ENCODE results near the gene CASP4. TPM values are rescaled to one million over a fixed set of nuclear protein-coding genes. Genes with fewer than 3 reads are reported as not detected.

CASP4 gene
- total and polyA plus RNA-seq, 4 donors: 15.5 to 39.0 (median 22.7) TPM

- no peak overlapping the region for H3K27ac ChIP-seq (ENCODE audit: low read depth in 1 of 2, low read length in 2 of 2)
- no peak for TF ChIP-seq HNF4A (conservative IDR thresholded peaks at IDR 0.05)
- no peaks in the 10 kb centered on the region for H3K27me3 ChIP-seq (ENCODE audit: control insufficient read depth in 4 of 4, insufficient read depth in 4 of 4, low read length in 3 of 4)
- H3K9ac ChIP-seq (ENCODE audit: low read depth in 1 of 2, low read length in 2 of 2): no peak overlapping the region
- no peaks in the 10 kb centered on the region for H3K36me3 ChIP-seq (ENCODE audit: control insufficient read depth in 4 of 4, insufficient read depth in 3 of 4, low read depth in 1 of 4, low read length in 3 of 4)
- WGBS: 75% methylated on average over 1 of the region's 1 CpG
- H3K4me1 ChIP-seq (ENCODE audit: control insufficient read depth in 4 of 4, insufficient read depth in 4 of 4, low read length in 3 of 4): peaks cover 0 to 1% (median 0%) of the 10 kb centered on the region in 4 donors
- H3K4me3 ChIP-seq (ENCODE audit: low read depth in 1 of 3, low read length in 3 of 3): no peak overlapping the region
- DNase-seq (ENCODE audit: low spot score): no peak
- no peaks in the 10 kb centered on the region for H3K9me3 ChIP-seq (ENCODE audit: control insufficient read depth in 4 of 4, low read length in 3 of 4)
Observed at GRCh38 chr11:104999721-105000120, 31.3 kb upstream of the CASP4 start.

GRCh38 chr11:104997288-104997687 lies 28.9 kb upstream of the CASP4 start:
- Histone ChIP-seq H3K27ac (ENCODE audit: low read depth in 1 of 2, low read length in 2 of 2) (no peak overlapping the region), H3K27me3 (ENCODE audit: control insufficient read depth in 4 of 4, insufficient read depth in 4 of 4, low read length in 3 of 4) (peaks cover 0 to 4% (median 0%) of the 10 kb centered on the region in 4 donors), H3K4me3 (ENCODE audit: low read depth in 1 of 3, low read length in 3 of 3) (no peak overlapping the region), H3K36me3 (ENCODE audit: control insufficient read depth in 4 of 4, insufficient read depth in 3 of 4, low read depth in 1 of 4, low read length in 3 of 4) (no peaks in the 10 kb centered on the region), H3K4me1 (ENCODE audit: control insufficient read depth in 4 of 4, insufficient read depth in 4 of 4, low read length in 3 of 4) (peaks cover 0 to 1% (median 0%) of the 10 kb centered on the region in 4 donors), H3K9me3 (ENCODE audit: control insufficient read depth in 4 of 4, low read length in 3 of 4) (no peaks in the 10 kb centered on the region), H3K9ac (ENCODE audit: low read depth in 1 of 2, low read length in 2 of 2) (no peak overlapping the region)
- 78% methylated on average over 6 of the region's 6 CpGs for WGBS
- TF ChIP-seq RXRA (IDR thresholded peaks at IDR 0.05) (no peak), RAD21 (IDR thresholded peaks at IDR 0.05) (peak in 1 of 2 donors; percentile 33)
- DNase-seq (ENCODE audit: low spot score): no peak

GRCh38 chr11:104995001-104995408 lies 26.6 kb upstream of the CASP4 start:
- no peak for DNase-seq (ENCODE audit: low spot score)
- Histone ChIP-seq H3K27ac (ENCODE audit: low read depth in 1 of 2, low read length in 2 of 2) (no peak overlapping the region), H3K9ac (ENCODE audit: low read depth in 1 of 2, low read length in 2 of 2) (no peak overlapping the region), H3K4me1 (ENCODE audit: control insufficient read depth in 4 of 4, insufficient read depth in 4 of 4, low read length in 3 of 4) (peaks cover 0 to 1% (median 0%) of the 10 kb centered on the region in 4 donors), H3K4me3 (ENCODE audit: low read depth in 1 of 3, low read length in 3 of 3) (no peak overlapping the region), H3K27me3 (ENCODE audit: control insufficient read depth in 4 of 4, insufficient read depth in 4 of 4, low read length in 3 of 4) (peaks cover 0 to 4% (median 0%) of the 10 kb centered on the region in 4 donors), H3K9me3 (ENCODE audit: control insufficient read depth in 4 of 4, low read length in 3 of 4) (no peaks in the 10 kb centered on the region), H3K36me3 (ENCODE audit: control insufficient read depth in 4 of 4, insufficient read depth in 3 of 4, low read depth in 1 of 4, low read length in 3 of 4) (no peaks in the 10 kb centered on the region)
- TF ChIP-seq EGR1 (IDR thresholded peaks at IDR 0.05; ENCODE audit: low read depth in 2 of 2): no peak
- no peak for TF ChIP-seq YY1 (IDR thresholded peaks at IDR 0.05)
- no peak for TF ChIP-seq RXRA (IDR thresholded peaks at IDR 0.05)
- TF ChIP-seq TAF1 (conservative IDR thresholded peaks at IDR 0.05): no peak
- TF ChIP-seq JUND (IDR thresholded peaks at IDR 0.05): no peak
- no peak for TF ChIP-seq FOXA2 (IDR thresholded peaks at IDR 0.05)
- TF ChIP-seq RAD21 (IDR thresholded peaks at IDR 0.05): no peak
- TF ChIP-seq GABPA (IDR thresholded peaks at IDR 0.05 in 1 of 2, conservative IDR thresholded peaks at IDR 0.05 in 1 of 2): no peak
- TF ChIP-seq FOXA1 (IDR thresholded peaks at IDR 0.05): no peak
- TF ChIP-seq ATF3 (IDR thresholded peaks at IDR 0.05): no peak
- TF ChIP-seq MAX (IDR thresholded peaks at IDR 0.05): no peak
- TF ChIP-seq HNF4A (conservative IDR thresholded peaks at IDR 0.05): no peak
- 52% methylated on average over 2 of the region's 2 CpGs for WGBS

GRCh38 chr11:104992781-104993180 lies 24.4 kb upstream of the CASP4 start:
- Histone ChIP-seq H3K4me3 (ENCODE audit: low read depth in 1 of 3, low read length in 3 of 3) (no peak overlapping the region), H3K9me3 (ENCODE audit: control insufficient read depth in 4 of 4, low read length in 3 of 4) (no peaks in the 10 kb centered on the region), H3K27ac (ENCODE audit: low read depth in 1 of 2, low read length in 2 of 2) (no peak overlapping the region), H3K36me3 (ENCODE audit: control insufficient read depth in 4 of 4, insufficient read depth in 3 of 4, low read depth in 1 of 4, low read length in 3 of 4) (no peaks in the 10 kb centered on the region), H3K9ac (ENCODE audit: low read depth in 1 of 2, low read length in 2 of 2) (no peak overlapping the region), H3K27me3 (ENCODE audit: control insufficient read depth in 4 of 4, insufficient read depth in 4 of 4, low read length in 3 of 4) (peaks cover 0 to 4% (median 0%) of the 10 kb centered on the region in 4 donors), H3K4me1 (ENCODE audit: control insufficient read depth in 4 of 4, insufficient read depth in 4 of 4, low read length in 3 of 4) (peaks cover 0 to 1% (median 0%) of the 10 kb centered on the region in 4 donors)
- WGBS: 82% methylated on average over 1 of the region's 1 CpG
- no peak for DNase-seq (ENCODE audit: low spot score)
- no peak for TF ChIP-seq EGR1 (IDR thresholded peaks at IDR 0.05; ENCODE audit: low read depth in 2 of 2)
- TF ChIP-seq FOXA1 (IDR thresholded peaks at IDR 0.05): no peak
- no peak for TF ChIP-seq ZBTB33 (IDR thresholded peaks at IDR 0.05)
- TF ChIP-seq FOXA2 (IDR thresholded peaks at IDR 0.05): no peak
- no peak for TF ChIP-seq SP1 (IDR thresholded peaks at IDR 0.05)
